ENCODE measurements around the gene PAX9.

PAX9 gene

GRCh38 chr14:36721877-36722276 is 60.2 kb downstream of the PAX9 start:
- Mint-ChIP-seq H3K4me3 (no peak overlapping the region), H3K4me1 (ENCODE audit: low read depth) (no peaks in the 10 kb centered on the region), H3K9me3 (no peaks in the 10 kb centered on the region), H3K27ac (no peak overlapping the region), H3K36me3 (ENCODE audit: low read depth) (no peaks in the 10 kb centered on the region), H3K27me3 (no peaks in the 10 kb centered on the region)

GRCh38 chr14:36723530-36723929 is 61.9 kb downstream of the PAX9 start:
- no peak overlapping the region for H3K4me3 Mint-ChIP-seq
- no peaks in the 10 kb centered on the region for H3K9me3 Mint-ChIP-seq
- no peaks in the 10 kb centered on the region for H3K36me3 Mint-ChIP-seq (ENCODE audit: low read depth)
- no peaks in the 10 kb centered on the region for H3K27me3 Mint-ChIP-seq
- H3K4me1 Mint-ChIP-seq (ENCODE audit: low read depth): no peaks in the 10 kb centered on the region
- no peak overlapping the region for H3K27ac Mint-ChIP-seq

- H3K27me3 Mint-ChIP-seq: no peaks in the 10 kb centered on the region
- no peak overlapping the region for H3K4me3 Mint-ChIP-seq
- H3K27ac Mint-ChIP-seq: no peak overlapping the region
- no peaks in the 10 kb centered on the region for H3K4me1 Mint-ChIP-seq (ENCODE audit: low read depth)
- no peaks in the 10 kb centered on the region for H3K36me3 Mint-ChIP-seq (ENCODE audit: low read depth)
- H3K9me3 Mint-ChIP-seq: no peaks in the 10 kb centered on the region
Observed at GRCh38 chr14:36724162-36724561, 62.5 kb downstream of the PAX9 start.

GRCh38 chr14:36726128-36726527 is 64.5 kb downstream of the PAX9 start:
- H3K27ac Mint-ChIP-seq: no peak overlapping the region
- no peaks in the 10 kb centered on the region for H3K27me3 Mint-ChIP-seq
- H3K4me1 Mint-ChIP-seq (ENCODE audit: low read depth): no peaks in the 10 kb centered on the region
- no peaks in the 10 kb centered on the region for H3K9me3 Mint-ChIP-seq
- H3K4me3 Mint-ChIP-seq: no peak overlapping the region
- H3K36me3 Mint-ChIP-seq (ENCODE audit: low read depth): no peaks in the 10 kb centered on the region

Measured in stimulated activated naive CD8-positive, alpha-beta T cell treated with anti-CD3 and anti-CD28 coated beads, Interleukin-15, Interleukin-2, amounts not matched to agents 100 ng/mL and 50 ng/mL, for 24 hours (primary cell).